GM10266 (cell line): ENCODE data around the gene EXOC5.
"Not testable (repeated sequence)": the region's sequence is repeated elsewhere in the genome, so short reads cannot be mapped to it uniquely, and the experiment has no call there.

ENCODE experiments used
- DNase-seq: peaks from one replicate; pipeline ENCODE4 v3.0.0; 2012; ENCODE audit errors: extremely low spot score
- CTCF ChIP-seq: IDR thresholded peaks from 2 replicates; pipeline ENCODE4 v1.5.1; 2012; ENCODE audit warnings: mild to moderate bottlenecking, low read depth; ENCODE audit not compliant: control insufficient read depth, insufficient read depth; ENCODE audit errors: missing control alignments

The EXOC5 gene

GRCh38 chr14:57221931-57222330 lies 46.8 kb downstream of the EXOC5 start:
- no peak for DNase-seq
- no peak for TF ChIP-seq CTCF

- no peak for DNase-seq
- TF ChIP-seq CTCF: no peak
Observed at GRCh38 chr14:57212919-57213318, 55.8 kb downstream of the EXOC5 start.

GRCh38 chr14:57209561-57209960 lies 59.1 kb downstream of the EXOC5 start:
- no peak for DNase-seq
- no peak for TF ChIP-seq CTCF

- DNase-seq: no peak
- TF ChIP-seq CTCF: no peak
Observed at GRCh38 chr14:57205938-57206337, 62.8 kb downstream of the EXOC5 start.

- DNase-seq: not testable (repeated sequence)
Observed at GRCh38 chr14:57202672-57203071, 66.0 kb downstream of the EXOC5 start.

- no peak for TF ChIP-seq CTCF
- no peak for DNase-seq
Observed at GRCh38 chr14:57199921-57200320, 68.8 kb downstream of the EXOC5 start.

GRCh38 chr14:57189070-57189469 lies 79.6 kb downstream of the EXOC5 start:
- TF ChIP-seq CTCF: no peak
- DNase-seq: no peak

GRCh38 chr14:57182760-57183503 lies 85.8 kb downstream of the EXOC5 start:
- no peak for DNase-seq
- TF ChIP-seq CTCF: peak; percentile 51
